Hepatocyte (in vitro differentiated cells): ENCODE data around the gene ROR2. TPM values are rescaled to one million over a fixed set of nuclear protein-coding genes. Genes with fewer than 3 reads are reported as not detected.

Experiments used
- DNase-seq: peaks from one replicate; pipeline ENCODE4 v3.0.0-alpha.2; 2016; ENCODE audit warnings: low spot score
- H2AFZ ChIP-seq: fragments of 200-600 bp; sonication (generic); 2 replicates; pipeline ENCODE4 v1.6.0; 2016; ENCODE audit warnings: antibody characterized with exemption, mild to moderate bottlenecking
- H3K27ac ChIP-seq: fragments of 200-600 bp; sonication (generic); 2 replicates; pipeline ENCODE4 v1.5.1; 2016; ENCODE audit warnings: mild to moderate bottlenecking
- H3K27me3 ChIP-seq: fragments of 200-600 bp; sonication (generic); 2 replicates; pipeline ENCODE4 v1.6.1; 2016
- H3K36me3 ChIP-seq: fragments of 200-600 bp; sonication (generic); replicated peaks from 2 replicates; pipeline ENCODE4 v1.5.1; 2016; ENCODE audit warnings: low read depth; ENCODE audit not compliant: insufficient read depth
- H3K4me1 ChIP-seq: fragments of 200-600 bp; sonication (generic); 2 replicates; pipeline ENCODE4 v1.5.1; 2016; ENCODE audit warnings: mild to moderate bottlenecking, moderate library complexity; ENCODE audit not compliant: insufficient read depth
- H3K4me2 ChIP-seq: fragments of 200-600 bp; sonication (generic); 2 replicates; pipeline ENCODE4 v1.6.0; 2016
- H3K4me3 ChIP-seq: fragments of 200-600 bp; sonication (generic); 2 replicates; pipeline ENCODE4 v1.5.1; 2016; ENCODE audit warnings: mild to moderate bottlenecking
- H3K79me2 ChIP-seq: fragments of 200-600 bp; sonication (generic); 2 replicates; pipeline ENCODE4 v1.6.0; 2017; ENCODE audit warnings: mild to moderate bottlenecking
- H3K9me2 ChIP-seq: fragments of 200-600 bp; sonication (generic); replicated peaks from 2 replicates; pipeline ENCODE4 v1.6.0; 2017; ENCODE audit warnings: mild to moderate bottlenecking; ENCODE audit not compliant: insufficient read depth
- H3K9me3 ChIP-seq: fragments of 200-600 bp; sonication (generic); 2 replicates; pipeline ENCODE4 v1.5.1; 2016; ENCODE audit warnings: low read depth, mild to moderate bottlenecking
- H4K20me1 ChIP-seq: fragments of 200-600 bp; sonication (generic); 2 replicates; pipeline ENCODE4 v1.6.0; 2016; ENCODE audit warnings: mild to moderate bottlenecking; ENCODE audit not compliant: insufficient read depth, poor library complexity, severe bottlenecking
- CTCF ChIP-seq: fragments of 200-600 bp; sonication (generic); IDR thresholded peaks from 2 replicates; pipeline ENCODE4 v1.5.1; 2016; ENCODE audit warnings: antibody characterized with exemption, mild to moderate bottlenecking; ENCODE audit not compliant: poor library complexity
- EZH2 ChIP-seq: fragments of 200-600 bp; sonication (generic); IDR thresholded peaks from 2 replicates; pipeline ENCODE4 v1.6.1; 2016; ENCODE audit warnings: antibody characterized with exemption, mild to moderate bottlenecking, borderline replicate concordance
- EZH2phosphoT487 ChIP-seq: fragments of 200-600 bp; sonication (generic); IDR thresholded peaks from one replicate; pipeline ENCODE4 v1.6.1; 2018; ENCODE audit warnings: antibody characterized with exemption, mild to moderate bottlenecking, low read depth, moderate library complexity; ENCODE audit not compliant: unreplicated experiment, severe bottlenecking
- WGBS: methylation state at CpG from one replicate; pipeline ENCODE4 v1.1.6; 2016; ENCODE audit warnings: low lambda C conversion rate; ENCODE audit errors: missing lambda C conversion rate; 5-methylcytosine and 5-hydroxymethylcytosine counted together
- polyA plus RNA-seq: library from polyadenylated mRNA; unstranded; fragments of >200 nt; fragmentation: Nextera tagmentation; extraction: Ambion mirVana; gene quantifications from 2 replicates; pipeline ENCODE4 v1.2.1, GENCODE V29; 2016
- total RNA-seq: library from RNA; depleted of rRNA; stranded (reverse); fragments of >200 nt; gene quantifications from 2 replicates; pipeline ENCODE4 v1.2.3, GENCODE V29; 2014

The ROR2 gene
- total and polyA plus RNA-seq, 2 experiments from 2014 or later: 25.6 to 29.5 TPM

DNA sequence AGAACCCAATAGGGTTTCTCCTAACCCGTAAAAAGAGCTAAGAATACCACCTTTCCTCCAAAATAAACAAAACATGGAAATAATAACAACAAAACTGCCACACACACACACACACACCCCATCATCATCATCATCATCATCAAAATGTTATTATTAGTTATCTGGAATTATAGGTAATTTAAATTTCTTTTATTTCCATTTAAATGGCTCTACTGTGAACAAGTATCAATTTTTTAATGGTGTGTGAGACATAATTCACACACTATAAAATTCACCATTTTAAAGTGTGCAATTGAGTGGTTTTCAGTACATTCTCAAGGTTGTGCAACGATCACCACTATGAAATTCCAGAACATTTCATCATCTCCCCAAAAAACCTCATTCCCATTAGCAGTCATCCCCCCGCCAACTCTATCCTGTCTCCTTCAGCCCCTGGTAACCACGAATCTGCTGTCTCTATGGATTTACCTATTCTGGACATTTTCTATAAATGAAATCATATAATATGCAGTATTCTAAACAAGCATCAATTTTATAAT, 172.7 kb downstream of the ROR2 start:
- Histone ChIP-seq H3K4me2 (no peak overlapping the region), H3K4me3 (no peak overlapping the region), H3K27ac (no peak overlapping the region), H3K27me3 (no peaks in the 10 kb centered on the region), H3K79me2 (peaks cover 45% of the 10 kb centered on the region), H4K20me1 (no peaks in the 10 kb centered on the region), H3K9me2 (no peaks in the 10 kb centered on the region), H3K4me1 (peaks cover 25% of the 10 kb centered on the region), H3K36me3 (no peaks in the 10 kb centered on the region), H2AFZ (no peak overlapping the region), H3K9me3 (no peaks in the 10 kb centered on the region)
- no peak for TF ChIP-seq CTCF
- TF ChIP-seq EZH2phosphoT487: no peak
- TF ChIP-seq EZH2: no peak
- WGBS: 68% methylated on average over 4 of the region's 4 CpGs
- DNase-seq: no peak

- Histone ChIP-seq H3K4me2 (no peak overlapping the region), H3K36me3 (no peaks in the 10 kb centered on the region), H3K9me3 (no peaks in the 10 kb centered on the region), H3K9me2 (no peaks in the 10 kb centered on the region), H4K20me1 (no peaks in the 10 kb centered on the region), H3K27me3 (no peaks in the 10 kb centered on the region), H2AFZ (no peak overlapping the region), H3K27ac (no peak overlapping the region), H3K4me1 (peaks cover 32% of the 10 kb centered on the region), H3K79me2 (peaks cover 50% of the 10 kb centered on the region), H3K4me3 (no peak overlapping the region)
- no peak for DNase-seq
- WGBS: 79% methylated on average over 6 of the region's 6 CpGs
- no peak for TF ChIP-seq CTCF
- no peak for TF ChIP-seq EZH2
- TF ChIP-seq EZH2phosphoT487: no peak
Observed at GRCh38 chr9:91776409-91777291, 173.4 kb downstream of the ROR2 start.

DNA sequence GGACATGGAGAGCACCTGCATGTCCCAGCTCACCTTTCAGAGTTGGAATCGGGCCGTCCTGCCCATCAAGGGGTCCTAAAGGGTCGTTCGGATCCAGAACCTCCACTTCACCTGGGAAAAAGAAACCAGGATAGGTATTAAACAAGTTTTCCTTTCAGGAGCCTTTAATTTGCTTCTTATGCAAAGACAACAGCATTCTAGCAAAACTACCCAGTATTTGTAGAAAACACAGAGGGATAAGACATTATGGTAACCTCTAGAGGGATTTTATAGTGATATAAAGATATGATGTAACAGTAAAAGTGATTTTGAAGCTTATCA, 174.4 kb downstream of the ROR2 start:
- H3K4me1 ChIP-seq: peaks cover 40% of the 10 kb centered on the region
- no peaks in the 10 kb centered on the region for H3K9me3 ChIP-seq
- no peaks in the 10 kb centered on the region for H3K9me2 ChIP-seq
- no peaks in the 10 kb centered on the region for H3K27me3 ChIP-seq
- no peak for TF ChIP-seq EZH2phosphoT487
- TF ChIP-seq CTCF: no peak
- TF ChIP-seq EZH2: no peak
- 26% methylated on average over 4 of the region's 4 CpGs for WGBS
- H3K79me2 ChIP-seq: peaks cover 49% of the 10 kb centered on the region
- H3K27ac ChIP-seq: no peak overlapping the region
- DNase-seq: no peak
- H2AFZ ChIP-seq: no peak overlapping the region
- peaks cover 2% of the 10 kb centered on the region for H4K20me1 ChIP-seq
- no peak overlapping the region for H3K4me3 ChIP-seq
- no peak overlapping the region for H3K4me2 ChIP-seq
- H3K36me3 ChIP-seq: no peaks in the 10 kb centered on the region
